ENCODE results near the gene SLC5A10.

- TF ChIP-seq CREB1 (CRISPR knock-in tag; IDR thresholded peaks at IDR 0.05; ENCODE audit: low read depth) (no peak), CTCF (conservative IDR thresholded peaks at IDR 0.05; ENCODE audit: low read depth in 2 of 2) (no peak), POLR2AphosphoS5 (IDR thresholded peaks at IDR 0.05; ENCODE audit: low read depth) (no peak), EZH2 (IDR thresholded peaks at IDR 0.05; ENCODE audit: low read depth, unreplicated experiment) (no peak), REST (IDR thresholded peaks at IDR 0.05; ENCODE audit: unreplicated experiment) (no peak), ZNF114 (CRISPR knock-in tag; IDR thresholded peaks at IDR 0.05) (no peak), ZNF331 (CRISPR knock-in tag; IDR thresholded peaks at IDR 0.05; ENCODE audit: low read depth) (no peak), ETS1 (IDR thresholded peaks at IDR 0.05) (no peak), JUNB (IDR thresholded peaks at IDR 0.05; ENCODE audit: unreplicated experiment) (no peak), EZH2phosphoT487 (IDR thresholded peaks at IDR 0.05; ENCODE audit: unreplicated experiment) (no peak), STAT1 (IDR thresholded peaks at IDR 0.05; ENCODE audit: unreplicated experiment) (no peak), NANOG (IDR thresholded peaks at IDR 0.05; ENCODE audit: borderline replicate concordance) (no peak), ZNF462 (CRISPR knock-in tag; IDR thresholded peaks at IDR 0.05) (no peak)
These were observed 46.7 kb upstream of the SLC5A10 start for GRCh38 chr17:18905226-18905625.

Data from GM23338 (cell line).